ENCODE data around the gene ACAP1. TPM values are rescaled to one million over a fixed set of nuclear protein-coding genes. Genes with fewer than 3 reads are reported as not detected.

Gene ACAP1
- total RNA-seq, 1 donor from 2014 or later = 12.0 TPM

GRCh38 chr17:7392696-7393612, 56.6 kb downstream of the ACAP1 start:
- Histone ChIP-seq H3K36me3 (peaks cover 17 to 41% of the 10 kb centered on the region in 2 donors), H3K9me3 (no peaks in the 10 kb centered on the region), H3K27ac (peak overlapping the region; percentile 0 to 91), H3K27me3 (no peaks in the 10 kb centered on the region), H3K4me3 (peak overlapping the region; percentile 78 to 85), H3K4me1 (peaks cover 5 to 14% of the 10 kb centered on the region in 2 donors)
- no peak for TF ChIP-seq CTCF (IDR thresholded peaks at IDR 0.05)
- no peak for DNase-seq (ENCODE audit: low spot score in 2 of 2)
- intact Hi-C loops (cut with DNase I) = no loop called here

GRCh38 chr17:7393613-7394451, 57.5 kb downstream of the ACAP1 start:
- intact Hi-C loops (cut with DNase I) = loop anchor here (1.0 to 2.0 kb wide), 2 partner anchors 10 to 65 kb away; partner anchors contain the start of genes NEURL4 and TMEM256
- H3K36me3 ChIP-seq = peaks cover 13 to 32% of the 10 kb centered on the region in 2 donors

GRCh38 chr17:7394452-7395191, 58.3 kb downstream of the ACAP1 start, which contains the start of gene PLSCR3:
Gene PLSCR3 (minus strand): TSS chr17:7394525. CDS start chr17:7394110, 415 bp downstream.
- H3K4me1 ChIP-seq = peaks cover 5 to 14% of the 10 kb centered on the region in 2 donors
- H3K27ac ChIP-seq = peak within 1 kb of the TSS; percentile 87 to 91
- TF ChIP-seq CTCF (IDR thresholded peaks at IDR 0.05) = peak; percentile 23 to 33 (median 25)
- no peaks in the 10 kb centered on the region for H3K9me3 ChIP-seq
- H3K27me3 ChIP-seq = no peaks in the 10 kb centered on the region
- peak; percentile 56 to 90 for DNase-seq (ENCODE audit: low spot score in 2 of 2)
- intact Hi-C loops (cut with DNase I) = loop anchor here (1.0 to 2.0 kb wide), 2 partner anchors 10 to 66 kb away; partner anchors contain the start of genes NEURL4 and TMEM256
- peaks cover 8 to 24% of the 10 kb centered on the region in 2 donors for H3K36me3 ChIP-seq
- peak within 1 kb of the TSS; percentile 78 to 85 for H3K4me3 ChIP-seq

More at GRCh38 chr17:7393613-7394451, 57.5 kb downstream of the ACAP1 start:
- peaks cover 5 to 14% of the 10 kb centered on the region in 2 donors for H3K4me1 ChIP-seq
- H3K27me3 ChIP-seq = no peaks in the 10 kb centered on the region
- H3K4me3 ChIP-seq = peak overlapping the region; percentile 78 to 85
- H3K27ac ChIP-seq = peak overlapping the region; percentile 87 to 91
- no peaks in the 10 kb centered on the region for H3K9me3 ChIP-seq
- TF ChIP-seq CTCF (IDR thresholded peaks at IDR 0.05) = no peak
- no peak for DNase-seq (ENCODE audit: low spot score in 2 of 2)

GRCh38 chr17:7396147-7396546, 59.8 kb downstream of the ACAP1 start:
- Histone ChIP-seq H3K36me3 (peaks cover 2 to 12% of the 10 kb centered on the region in 2 donors), H3K27me3 (no peaks in the 10 kb centered on the region), H3K4me1 (peaks cover 5 to 14% of the 10 kb centered on the region in 2 donors), H3K9me3 (no peaks in the 10 kb centered on the region), H3K27ac (no peak overlapping the region), H3K4me3 (no peak overlapping the region)
- no peak for DNase-seq (ENCODE audit: low spot score in 2 of 2)
- TF ChIP-seq CTCF (IDR thresholded peaks at IDR 0.05) = no peak
- intact Hi-C loops (cut with DNase I) = no loop called here

GRCh38 chr17:7398612-7399011, 62.3 kb downstream of the ACAP1 start:
- no peak overlapping the region for H3K27ac ChIP-seq
- peaks cover under 1 to 25% of the 10 kb centered on the region in 2 donors for H3K4me1 ChIP-seq
- H3K36me3 ChIP-seq = no peaks in the 10 kb centered on the region
- no peak overlapping the region for H3K4me3 ChIP-seq
- no peak for TF ChIP-seq CTCF (IDR thresholded peaks at IDR 0.05)
- no peak for DNase-seq (ENCODE audit: low spot score in 2 of 2)
- intact Hi-C loops (cut with DNase I) = no loop called here
- no peaks in the 10 kb centered on the region for H3K27me3 ChIP-seq
- no peaks in the 10 kb centered on the region for H3K9me3 ChIP-seq
